Stimulated activated CD4-positive, alpha-beta T cell treated with anti-CD3 and anti-CD28 coated beads, TNF-alpha, amount 100 ng/mL, for 4 hours (primary cell): ENCODE measurements around the gene SHROOM2.

Source experiments
- DNase-seq, 3 experiments: peaks; one replicate each; pipeline ENCODE4 v3.0.0-alpha.2; 2020; ENCODE audit warnings: low read depth in 3 of 3

The SHROOM2 gene

DNA sequence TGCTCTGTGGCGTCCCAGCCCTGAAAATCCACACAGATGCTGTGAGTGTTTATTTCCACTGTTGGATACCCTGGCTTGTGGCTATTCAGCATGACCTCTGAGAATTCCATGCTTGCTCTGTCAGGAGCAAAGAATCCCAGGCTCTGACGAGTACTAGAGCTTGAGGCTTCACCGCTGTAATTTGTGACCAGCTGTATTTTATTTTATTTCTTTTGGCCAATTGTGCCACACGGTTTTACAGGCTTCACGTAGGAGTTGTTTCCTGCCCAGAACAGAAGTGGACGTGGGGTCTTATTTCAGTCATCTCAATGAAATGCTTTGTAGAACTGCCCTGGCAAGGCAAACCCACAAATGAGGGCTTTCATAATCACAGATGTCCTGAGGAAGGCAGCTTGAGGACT lies 111.5 kb downstream of the SHROOM2 start:
- no peak for DNase-seq

DNA sequence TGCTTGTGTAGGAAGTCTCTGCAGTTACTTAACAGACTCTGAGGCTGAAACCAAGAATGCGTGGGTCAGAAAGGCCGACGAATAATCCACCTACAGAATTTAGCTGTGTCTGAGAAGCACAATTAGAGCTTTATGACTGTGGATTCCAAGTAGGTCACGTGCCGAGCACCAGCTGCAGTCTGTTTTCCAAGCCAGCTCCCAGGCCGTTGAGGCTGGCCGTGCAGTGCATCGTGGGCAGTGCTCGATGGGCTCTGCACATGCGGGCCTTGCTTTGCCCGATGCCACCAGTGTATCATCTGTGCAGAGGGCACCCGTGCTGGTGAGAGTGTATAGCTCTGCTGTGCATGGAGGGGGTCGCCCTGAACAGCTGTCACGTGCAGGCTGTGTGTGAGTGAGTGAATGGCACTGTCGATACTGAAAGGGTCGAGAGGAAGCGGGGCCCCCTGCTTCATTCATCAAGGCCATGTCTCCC lies 113.4 kb downstream of the SHROOM2 start:
- DNase-seq = no peak

DNA sequence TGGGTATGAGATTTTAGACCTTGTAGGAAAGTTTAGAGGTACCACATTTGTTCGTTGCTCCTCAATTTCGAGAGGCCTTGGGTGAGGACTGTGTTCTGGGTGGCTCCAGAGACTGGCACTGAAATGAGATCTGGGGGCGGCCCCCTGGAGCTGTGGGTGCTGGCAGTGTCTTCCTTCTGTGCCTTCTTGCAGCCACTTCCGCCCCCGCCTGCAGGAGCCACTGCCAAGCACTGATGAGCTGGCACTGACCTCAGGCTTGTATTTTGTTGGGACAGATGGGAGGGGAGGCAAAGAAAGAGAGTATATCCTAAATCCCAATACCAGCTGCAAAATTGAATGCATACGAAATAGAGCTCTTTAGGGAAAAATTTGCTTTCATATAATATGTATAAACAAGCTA lies 116.4 kb downstream of the SHROOM2 start:
- no peak for DNase-seq

DNA sequence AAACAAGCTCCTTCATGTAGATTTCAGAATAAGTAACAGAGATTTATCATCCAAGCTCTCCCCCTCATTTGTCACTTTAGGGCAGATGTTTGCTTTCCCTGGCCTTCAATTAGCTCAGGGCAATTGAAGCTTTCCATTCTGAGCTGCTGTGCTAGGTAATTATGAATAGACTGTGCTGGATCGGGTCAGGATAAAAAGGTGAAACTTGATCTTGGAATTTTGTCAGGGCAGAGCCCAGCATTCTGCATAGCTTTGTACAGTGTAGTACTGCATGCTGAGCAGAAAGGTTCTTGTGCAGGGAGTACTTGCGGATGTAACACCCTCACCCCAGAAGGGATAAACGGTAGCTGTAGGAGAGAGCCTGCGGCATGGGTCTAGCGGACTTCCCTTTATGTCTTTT lies 116.9 kb downstream of the SHROOM2 start:
- DNase-seq = no peak

DNA sequence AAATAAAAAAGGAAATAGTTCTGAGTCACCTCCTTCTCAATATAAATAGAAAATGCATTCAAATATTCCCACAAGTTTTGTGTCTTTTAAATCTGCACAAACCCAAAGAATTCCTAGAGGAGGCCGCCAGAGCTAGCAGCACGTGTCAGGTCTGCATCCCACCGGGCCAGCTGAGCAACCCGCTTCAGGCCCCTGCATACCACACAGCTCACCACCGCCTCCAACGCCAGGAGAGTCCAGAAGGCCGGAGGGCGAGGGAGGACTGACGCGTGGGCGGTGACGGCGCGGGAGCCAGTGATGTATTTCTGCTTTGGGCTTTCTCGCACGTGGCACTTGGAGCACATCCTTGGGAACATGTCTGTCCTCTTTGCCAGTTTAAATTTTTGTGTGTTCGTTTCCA lies 119.1 kb downstream of the SHROOM2 start:
- DNase-seq = no peak

DNA sequence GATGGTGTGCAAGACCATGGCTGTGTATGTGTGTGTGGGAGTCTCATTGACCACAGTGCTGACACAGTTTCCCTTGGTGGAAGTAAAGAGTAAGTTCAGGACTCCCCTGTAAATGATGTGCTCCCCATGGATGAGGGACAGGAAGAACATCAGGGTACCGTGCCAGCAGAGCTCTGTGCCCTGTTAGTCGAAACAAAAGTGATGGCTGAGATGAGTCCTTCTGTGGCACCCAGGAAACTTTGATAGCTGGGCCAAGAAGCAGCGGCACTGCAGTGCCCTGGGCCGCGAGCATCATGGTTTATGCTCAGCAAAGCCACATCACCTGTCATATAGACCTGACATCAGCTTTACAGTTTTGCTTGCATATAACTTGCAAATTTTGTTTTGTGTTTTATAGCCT lies 119.5 kb downstream of the SHROOM2 start:
- DNase-seq = no peak

DNA sequence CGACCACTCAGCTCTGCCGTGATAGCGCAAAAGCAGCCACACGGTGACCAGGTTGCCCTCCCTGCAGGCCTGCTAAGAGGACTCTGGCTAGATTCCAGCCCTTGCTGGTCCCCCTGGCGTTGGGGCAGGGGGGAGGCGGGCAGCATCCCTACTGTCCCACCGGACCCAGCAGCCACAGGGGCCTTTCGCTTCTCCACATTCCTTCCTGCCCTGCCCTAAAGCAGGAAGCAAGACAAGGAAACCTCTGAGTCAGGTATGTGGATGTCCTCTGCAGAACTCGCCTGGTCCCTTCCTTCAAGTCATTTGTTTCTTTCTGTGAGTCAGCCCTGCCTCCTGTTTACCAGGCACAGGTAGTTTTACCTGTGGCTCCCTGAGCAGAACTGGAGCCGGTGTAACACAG lies 120.7 kb downstream of the SHROOM2 start:
- no peak for DNase-seq

DNA sequence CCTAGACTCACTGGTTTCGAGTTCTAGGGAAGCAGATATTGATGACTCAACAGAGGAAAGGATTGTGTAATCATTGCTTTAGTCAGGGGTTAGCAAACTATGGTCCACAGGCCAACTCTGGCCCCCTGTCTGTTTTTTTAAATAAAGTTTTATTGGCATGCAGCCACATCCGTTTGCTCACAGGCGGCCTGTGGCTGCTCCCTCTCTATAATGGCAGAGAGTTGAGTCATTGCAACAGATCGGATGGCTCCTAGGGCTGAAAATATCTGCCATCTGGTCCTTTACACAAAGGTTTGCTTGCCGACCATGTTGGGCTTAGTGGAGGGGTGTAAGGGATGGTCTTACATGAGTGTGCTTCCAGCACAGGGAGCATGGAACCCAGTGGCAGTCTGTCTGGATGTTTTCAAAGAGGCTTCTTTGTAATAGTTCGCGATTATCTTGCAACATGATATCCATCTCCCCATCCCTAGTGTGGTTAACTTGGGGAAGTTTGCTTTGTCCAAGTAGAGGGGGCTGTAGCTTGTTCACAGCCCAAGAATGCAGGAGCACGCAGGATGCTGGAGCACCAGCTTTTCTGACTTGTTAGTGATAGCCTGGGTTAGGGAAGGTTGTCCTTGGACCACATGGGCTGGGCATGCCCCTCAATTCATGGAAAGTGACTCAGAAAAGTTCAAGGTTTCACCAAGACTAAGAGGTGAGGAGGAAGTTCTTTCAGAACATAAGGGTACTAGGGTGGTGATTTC lies 121.6 kb downstream of the SHROOM2 start:
- no peak for DNase-seq

DNA sequence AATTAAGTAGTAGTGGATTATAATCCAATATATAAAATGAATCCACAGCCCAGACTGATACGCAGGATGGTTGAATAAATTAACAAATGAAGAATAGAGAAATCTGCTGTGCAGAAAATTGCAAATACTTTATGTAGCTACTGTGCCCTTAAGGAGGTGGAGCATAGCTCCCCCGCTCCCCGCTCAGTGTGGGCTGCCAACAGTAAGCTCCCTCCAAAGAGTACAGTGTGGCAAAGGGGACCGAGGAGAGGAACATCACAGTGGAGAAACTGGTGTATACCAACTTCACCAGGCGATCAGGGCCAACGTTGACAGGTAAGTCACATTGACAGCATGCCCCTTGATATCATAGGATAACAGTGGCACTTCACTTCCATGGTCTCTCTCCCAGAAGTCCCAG lies 123.0 kb downstream of the SHROOM2 start:
- DNase-seq = no peak

DNA sequence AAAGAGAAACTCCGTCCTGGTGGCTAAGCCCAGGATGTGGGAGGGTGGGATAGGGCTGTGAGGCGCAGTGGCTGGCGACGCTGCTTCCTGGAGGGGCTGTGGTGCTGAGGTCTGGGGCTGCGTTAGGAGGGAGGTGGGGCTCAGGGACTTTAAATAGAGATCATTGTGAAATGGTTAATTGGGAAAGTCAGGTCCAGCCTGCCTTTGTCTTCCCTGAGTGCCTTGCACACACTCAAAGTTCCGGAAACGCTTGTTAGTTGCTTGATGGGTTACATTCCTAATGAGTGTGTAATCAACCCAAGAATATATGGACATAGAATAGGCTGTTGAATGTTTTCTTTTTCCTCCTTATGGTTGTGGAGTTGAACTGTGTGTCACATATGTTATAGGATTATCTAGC lies 125.3 kb downstream of the SHROOM2 start:
- DNase-seq = no peak

DNA sequence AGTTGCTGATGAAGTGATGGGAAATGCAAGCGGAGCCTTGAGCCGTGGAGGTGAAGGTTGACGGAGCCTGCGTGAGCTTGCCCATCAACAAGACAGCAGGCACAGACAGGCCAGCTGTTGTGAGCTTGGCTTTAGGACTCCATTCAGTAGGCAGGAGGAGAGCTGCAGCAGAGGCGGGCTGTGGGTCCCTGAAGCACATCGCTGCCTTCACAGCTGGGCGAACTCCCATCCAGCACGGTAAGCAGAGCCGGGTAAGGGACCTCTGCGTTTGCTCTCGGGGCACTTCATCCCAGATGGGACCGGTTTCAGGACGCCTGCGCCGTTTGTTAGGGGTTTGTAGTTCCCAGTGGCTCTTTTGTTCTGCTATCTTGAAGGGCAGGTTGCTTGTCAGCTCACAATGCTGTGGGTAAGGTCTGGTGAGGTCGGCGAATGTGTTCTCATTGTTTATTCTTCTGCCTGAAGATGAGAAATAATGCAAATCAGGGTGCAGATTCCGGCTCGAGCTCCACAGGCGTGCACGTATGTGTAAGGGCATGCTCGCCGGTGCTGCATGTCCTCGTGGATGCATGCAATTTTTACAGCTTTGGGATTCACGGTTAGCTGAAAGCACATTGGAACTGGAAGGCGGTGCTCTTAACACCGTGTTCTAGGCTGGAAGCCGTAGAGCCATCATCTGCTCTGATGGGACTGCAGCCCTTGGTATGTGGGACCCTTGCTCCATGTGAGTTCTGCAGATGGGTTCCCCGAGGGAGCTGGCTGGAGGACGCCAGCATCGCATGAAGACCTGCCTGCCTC lies 126.3 kb downstream of the SHROOM2 start:
- DNase-seq = no peak

DNA sequence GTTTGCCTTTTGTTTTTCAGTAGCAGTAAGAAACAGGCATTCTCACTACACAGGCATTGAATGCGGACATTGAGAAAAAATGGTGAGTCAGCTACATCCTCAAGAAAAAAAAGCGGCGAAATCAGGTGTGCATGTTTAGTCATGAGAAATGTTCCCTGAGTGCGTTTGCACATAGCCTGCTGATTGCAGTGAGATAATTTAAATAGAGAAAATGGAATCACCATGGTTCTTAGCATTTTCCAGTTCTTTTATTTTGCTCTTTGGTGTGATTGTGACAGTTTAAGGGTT lies 126.9 kb downstream of the SHROOM2 start:
- DNase-seq = no peak

DNA sequence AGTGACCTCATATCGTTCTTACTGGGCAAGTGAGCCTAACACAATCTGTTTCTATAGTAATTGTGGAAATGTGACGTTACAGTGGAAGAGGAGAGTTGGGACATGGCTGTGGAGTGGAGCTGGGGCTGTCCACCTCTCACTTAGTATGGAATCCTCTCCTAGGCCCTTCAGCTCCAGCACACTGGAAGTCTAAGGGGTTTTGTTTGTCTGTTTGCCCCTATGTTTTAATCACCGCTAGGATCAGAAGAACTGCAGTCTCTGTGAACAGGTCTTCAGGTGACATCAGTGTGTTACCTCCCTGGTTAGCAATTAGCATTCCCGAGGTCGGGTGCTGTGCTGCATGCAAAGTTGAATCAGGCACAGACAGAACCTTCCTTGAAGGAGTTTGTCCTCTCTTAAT lies 131.6 kb downstream of the SHROOM2 start:
- no peak for DNase-seq

DNA sequence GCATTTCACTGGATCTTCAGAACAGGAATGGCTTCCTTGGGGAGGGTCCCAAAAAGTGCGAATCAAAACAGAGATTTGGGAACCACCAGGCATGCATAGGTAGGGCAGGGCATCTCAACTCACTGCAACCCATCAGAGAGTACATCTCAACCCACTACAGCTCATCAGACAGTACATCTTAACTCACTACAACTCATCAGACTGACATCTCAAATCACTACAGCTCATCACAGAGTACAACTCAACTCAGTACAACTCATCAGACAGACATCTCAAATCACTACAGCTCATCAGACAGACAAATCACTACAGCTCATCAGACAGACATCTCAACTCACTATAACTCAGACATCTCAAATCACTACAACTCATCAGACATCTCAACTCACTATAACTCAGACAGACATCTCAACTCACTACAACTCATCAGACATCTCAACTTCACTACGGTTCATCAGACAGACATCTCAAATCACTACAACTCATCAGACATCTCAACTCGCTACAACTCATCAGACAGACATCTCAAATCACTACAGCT lies 133.5 kb downstream of the SHROOM2 start:
- DNase-seq = no peak

DNA sequence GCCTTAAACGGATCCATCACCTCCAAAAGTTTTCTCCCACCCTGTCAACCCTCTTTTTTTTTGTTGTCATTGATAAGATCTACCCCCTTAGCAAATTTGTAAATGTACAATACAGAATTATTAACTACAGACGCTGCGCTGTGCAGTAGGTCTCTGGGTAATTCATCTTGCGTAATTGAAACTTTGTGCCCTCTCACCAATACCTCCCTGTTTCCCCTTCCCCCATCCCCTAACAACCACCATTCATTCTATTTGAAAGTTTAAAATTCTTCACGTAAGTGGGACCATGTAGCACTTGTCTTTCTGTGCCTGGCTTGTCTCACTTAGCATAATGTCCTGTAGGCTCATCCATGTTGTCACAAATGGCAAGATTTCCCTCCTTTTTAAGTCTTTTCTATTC lies 135.2 kb downstream of the SHROOM2 start:
- DNase-seq = no peak

DNA sequence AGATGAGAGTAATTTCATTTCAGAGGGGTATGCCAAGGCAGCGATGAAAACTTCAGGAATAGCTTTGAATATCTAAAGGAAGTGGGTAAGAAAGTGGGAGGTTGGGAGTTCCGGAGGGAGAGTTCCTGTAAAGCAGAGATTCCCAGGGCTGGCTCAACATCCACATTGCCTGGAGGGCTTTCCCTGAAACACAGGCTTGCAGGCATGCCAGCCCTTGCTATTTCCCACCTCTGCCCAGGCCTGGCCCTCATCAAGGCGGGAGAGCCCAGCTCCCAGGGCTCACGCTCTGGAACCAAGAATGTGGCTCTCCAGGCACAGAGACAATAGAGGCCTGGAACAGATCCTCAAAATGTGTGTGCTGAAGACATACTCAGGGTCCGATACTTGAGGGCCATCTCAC lies 137.1 kb downstream of the SHROOM2 start:
- DNase-seq = no peak

DNA sequence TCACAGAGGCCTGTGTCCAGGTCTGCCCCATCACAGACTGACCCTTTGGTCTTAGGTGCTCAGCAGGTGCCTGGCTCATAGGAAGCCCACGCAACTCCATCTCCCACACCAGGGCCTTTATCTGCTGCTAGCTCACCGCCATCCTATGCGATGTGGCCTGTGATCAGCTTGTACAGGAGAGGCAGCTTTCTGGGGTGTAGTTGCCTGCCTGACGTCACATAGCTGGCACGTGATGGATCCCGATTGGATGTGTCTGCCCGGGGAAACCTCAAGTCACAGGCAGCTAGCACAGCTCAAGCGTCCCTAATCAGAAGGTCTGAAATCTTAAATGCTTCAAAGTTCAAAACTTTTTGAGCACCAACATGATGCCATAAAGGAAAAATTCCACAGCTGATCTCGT lies 139.8 kb downstream of the SHROOM2 start:
- DNase-seq = no peak

DNA sequence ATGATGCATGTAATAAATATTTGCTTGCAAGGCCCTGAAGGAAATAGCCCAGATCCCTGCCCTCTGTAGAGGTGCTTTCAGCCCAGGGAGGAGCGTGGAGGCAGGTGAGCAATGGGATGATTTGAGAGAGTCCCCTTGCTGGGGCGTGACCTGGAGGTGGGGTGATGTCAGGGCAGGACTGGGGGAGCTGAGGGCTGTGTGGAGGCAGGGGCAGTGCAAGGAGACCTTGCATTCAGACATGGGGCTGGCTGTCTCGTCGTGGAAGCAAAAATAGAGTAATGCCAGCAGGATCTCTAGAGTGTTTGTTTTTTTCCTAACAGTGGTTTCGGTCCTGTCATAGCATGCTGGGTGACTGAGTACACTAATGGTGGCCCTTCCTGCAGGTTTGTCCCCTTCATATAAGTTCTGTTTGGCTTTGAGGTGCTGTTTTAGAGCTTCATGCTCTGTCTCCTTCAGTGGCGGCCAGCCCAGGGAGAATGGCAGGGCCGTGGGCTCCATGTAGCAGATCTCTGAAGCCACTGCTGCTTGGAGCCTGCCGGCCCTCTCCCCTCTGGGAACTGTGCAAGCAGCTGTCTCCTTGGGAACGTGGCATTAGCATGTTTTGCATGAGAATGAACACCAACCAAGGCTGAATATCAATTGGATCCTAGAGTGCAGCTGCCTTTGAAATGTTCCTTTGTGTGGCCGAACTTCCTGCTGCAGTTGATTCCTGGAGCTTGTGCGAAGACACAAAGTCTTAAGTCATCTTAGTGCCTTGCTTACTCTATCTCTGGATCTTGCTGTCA lies 141.7 kb downstream of the SHROOM2 start:
- DNase-seq = no peak

DNA sequence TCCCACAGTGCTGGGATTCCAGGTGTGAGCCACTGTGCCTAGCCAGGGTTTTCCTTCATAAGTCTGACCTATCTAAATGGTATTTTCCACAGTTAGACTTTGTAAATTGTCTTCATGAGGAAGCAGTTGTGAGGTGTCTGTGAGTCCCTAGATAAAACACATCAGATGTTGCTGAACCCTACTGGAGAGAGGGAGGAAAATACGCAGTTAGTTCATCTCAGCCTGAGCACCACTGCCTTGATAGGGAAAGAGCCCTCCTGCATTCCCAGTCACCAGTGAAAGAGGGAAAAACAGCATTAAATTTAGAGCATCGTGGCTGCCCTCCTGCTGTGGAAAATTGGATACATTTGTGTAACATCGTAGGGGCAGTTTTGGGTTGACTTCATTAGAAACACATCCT lies 149.2 kb downstream of the SHROOM2 start:
- DNase-seq = no peak

DNA sequence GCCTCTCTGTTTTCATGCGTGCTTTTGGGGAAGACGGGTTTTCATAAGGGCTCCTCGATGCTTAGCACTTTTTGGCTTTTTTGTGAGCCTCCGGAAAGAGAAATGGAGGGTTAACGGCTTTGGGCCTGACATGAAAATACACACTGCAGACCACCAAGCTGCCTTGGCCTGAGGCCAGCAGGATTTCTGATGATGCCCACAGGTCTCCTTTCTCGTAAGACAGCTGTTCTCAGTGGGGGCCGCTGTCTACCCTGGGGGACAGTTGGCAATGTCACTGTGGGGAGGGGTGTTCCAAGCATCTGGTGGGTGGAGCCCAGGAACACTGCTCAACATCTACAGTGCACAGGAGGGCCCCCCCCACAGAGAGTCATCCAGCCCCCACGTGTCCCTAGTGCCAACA lies 151.5 kb downstream of the SHROOM2 start:
- DNase-seq = no peak

DNA sequence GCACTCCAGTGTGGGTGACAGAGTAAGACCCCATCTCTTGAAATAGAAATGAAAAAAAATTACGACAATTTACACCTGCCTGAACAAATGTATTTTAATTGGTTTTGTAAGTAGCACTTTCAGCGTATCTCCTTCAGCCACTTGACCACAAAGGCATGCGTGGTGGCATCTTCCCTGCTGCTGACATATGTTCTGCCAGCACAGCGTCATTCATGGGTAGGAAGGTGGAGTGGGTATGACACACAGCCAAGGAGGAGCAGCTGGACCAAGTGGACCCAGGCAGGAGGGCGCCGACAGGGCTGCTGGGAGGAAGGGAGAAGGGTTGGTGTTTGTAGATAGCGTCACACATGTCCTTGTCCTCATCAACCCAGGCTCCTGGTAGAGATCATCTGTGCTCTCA lies 152.3 kb downstream of the SHROOM2 start:
- no peak for DNase-seq

DNA sequence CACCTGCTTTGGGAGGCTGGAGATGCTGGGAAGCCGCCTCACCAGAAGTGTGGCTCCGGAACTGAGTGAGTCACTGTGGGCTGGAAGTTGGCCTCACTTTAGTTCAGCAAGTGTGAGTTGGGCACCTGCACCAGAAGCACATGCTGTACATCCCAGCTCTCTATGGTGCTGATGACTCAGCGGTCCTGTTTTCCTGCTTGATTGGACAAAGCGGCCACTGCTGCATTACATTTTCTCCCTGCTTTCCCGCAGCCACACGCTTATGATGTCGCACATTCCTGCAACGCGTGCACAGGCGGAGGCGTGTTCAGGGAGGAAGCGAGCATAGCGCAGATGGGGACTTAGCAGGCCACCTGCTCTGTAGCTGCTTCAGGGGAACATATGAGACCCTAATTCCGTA lies 154.2 kb downstream of the SHROOM2 start:
- no peak for DNase-seq

DNA sequence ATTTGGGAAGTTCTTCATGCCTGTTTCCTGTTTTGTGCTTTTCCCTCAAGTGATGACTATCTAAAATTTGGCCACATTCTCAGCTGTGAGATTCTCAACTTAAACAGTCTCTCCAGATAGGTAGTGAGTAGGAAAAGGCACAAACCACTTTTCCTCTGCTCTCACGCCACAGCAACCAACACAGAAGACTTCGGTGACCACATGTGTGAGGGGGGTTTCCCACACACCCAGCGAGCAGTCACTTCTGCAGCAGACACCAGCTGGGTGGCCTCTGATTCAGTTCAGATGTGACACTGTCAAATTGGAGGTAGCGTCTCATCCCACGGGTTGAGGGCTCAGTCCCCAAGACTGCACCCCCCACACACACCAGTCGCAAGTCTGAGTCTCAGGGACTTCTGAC lies 155.9 kb downstream of the SHROOM2 start:
- peak; percentile 2 to 6 (median 4) for DNase-seq
